Measurements from ENCODE around the gene PGLYRP1.

DNA sequence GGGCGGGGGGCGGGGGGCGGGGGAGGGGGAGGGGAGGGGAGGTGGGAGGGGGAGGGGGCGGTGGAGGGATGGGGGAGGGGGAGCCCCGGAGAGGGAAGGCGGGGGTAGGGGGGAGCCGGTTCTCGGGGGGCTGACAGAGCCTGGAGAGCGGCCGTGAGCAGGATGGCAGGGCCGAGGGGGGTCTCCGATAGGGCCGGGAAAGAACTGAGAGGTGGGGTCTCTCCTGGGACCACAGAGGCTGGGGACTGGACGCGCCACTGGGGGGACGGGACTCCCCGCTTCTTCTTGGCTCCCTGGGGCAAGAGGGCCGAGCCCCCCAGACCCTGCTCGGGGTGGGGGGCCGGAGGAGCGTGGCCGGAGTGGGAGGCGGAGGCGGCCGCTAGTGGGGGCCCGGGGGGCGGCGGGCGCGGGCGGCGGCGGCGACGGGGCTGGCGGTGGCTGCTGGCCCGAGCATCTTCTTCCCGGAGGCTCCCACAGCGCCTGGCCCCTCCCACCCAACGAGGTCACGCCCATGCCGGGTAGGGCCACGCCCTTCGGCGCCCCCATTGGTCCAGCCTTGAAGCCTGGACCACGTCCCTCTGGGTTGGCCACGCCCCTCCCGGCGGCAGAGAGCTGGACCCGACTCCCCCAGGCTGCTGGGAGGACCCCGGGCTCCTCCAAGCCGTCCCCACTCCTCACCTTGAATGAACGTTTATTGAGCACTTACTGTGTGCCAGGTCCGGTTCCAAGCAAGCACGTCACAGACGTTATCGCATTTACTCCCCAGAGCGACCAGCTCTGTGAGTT is 49.1 kb downstream of the PGLYRP1 start, which contains the start of gene NOVA2:
- no peak for TF ChIP-seq EZH2phosphoT487 (IDR thresholded peaks at IDR 0.05; ENCODE audit: borderline replicate concordance, low read length)
- TF ChIP-seq, protein P1, sequence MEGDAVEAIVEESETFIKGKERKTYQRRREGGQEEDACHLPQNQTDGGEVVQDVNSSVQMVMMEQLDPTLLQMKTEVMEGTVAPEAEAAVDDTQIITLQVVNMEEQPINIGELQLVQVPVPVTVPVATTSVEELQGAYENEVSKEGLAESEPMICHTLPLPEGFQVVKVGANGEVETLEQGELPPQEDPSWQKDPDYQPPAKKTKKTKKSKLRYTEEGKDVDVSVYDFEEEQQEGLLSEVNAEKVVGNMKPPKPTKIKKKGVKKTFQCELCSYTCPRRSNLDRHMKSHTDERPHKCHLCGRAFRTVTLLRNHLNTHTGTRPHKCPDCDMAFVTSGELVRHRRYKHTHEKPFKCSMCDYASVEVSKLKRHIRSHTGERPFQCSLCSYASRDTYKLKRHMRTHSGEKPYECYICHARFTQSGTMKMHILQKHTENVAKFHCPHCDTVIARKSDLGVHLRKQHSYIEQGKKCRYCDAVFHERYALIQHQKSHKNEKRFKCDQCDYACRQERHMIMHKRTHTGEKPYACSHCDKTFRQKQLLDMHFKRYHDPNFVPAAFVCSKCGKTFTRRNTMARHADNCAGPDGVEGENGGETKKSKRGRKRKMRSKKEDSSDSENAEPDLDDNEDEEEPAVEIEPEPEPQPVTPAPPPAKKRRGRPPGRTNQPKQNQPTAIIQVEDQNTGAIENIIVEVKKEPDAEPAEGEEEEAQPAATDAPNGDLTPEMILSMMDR (conservative IDR thresholded peaks at IDR 0.05; ENCODE audit: low read depth, low read length) = no peak
